Fibroblast of upper back skin (primary cell): ENCODE results near the gene DOK1.

ENCODE experiments used
- DNase-seq: peaks from one replicate; pipeline ENCODE4 v3.0.0-alpha.2; 2013

Gene DOK1

DNA sequence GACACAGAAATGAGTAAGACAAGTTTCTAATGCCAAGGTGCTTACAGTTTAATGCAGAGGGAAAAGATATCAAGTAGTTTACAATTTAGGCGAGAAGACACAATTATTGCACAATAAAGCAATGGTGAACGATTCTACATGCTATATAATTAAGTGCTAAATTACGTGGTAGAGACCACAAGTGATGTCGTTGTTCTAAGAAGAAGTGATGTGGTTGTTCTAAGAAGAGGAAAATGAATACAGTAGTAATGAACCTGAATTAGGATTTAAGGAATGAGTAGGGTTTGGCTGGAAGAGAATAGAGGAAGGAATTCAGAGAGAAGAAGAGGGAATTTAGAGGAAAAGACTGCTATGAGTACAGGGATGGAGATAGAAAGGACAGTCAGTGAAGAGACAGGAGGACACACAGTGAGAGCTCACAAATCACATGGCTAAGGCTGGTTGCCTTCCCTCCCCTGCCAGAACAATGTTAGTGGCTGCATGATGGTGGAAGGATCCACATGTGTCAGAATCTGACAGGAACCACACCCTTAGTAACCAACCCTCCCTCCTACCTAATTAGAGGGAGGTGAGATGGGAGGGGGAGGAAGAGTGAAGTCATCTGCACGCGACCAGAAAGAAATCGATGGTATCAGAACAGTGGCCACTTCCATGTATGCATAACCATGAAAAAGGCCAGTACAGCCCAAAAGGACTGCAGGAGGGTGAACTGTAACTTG lies 48.9 kb downstream of the DOK1 start:
- DNase-seq: no peak

DNA sequence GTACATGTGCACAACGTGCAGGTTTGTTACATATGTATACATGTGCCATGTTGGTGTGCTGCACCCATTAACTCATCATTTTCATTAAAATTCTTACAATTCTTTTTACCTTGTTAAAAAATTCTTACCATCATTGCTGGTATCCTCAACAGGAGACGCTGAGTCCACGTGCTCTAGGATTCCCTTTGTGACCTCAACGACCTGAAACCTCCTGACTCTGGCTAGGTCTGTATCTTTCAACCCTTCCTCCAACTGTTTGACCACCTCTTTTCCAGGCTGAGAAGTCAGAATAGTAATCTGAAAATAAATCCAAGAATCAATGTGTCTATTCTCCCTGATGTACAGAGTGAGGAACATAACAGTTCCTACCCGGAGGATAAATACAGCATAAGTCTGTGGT lies 52.4 kb downstream of the DOK1 start:
- no peak for DNase-seq
